CD14-positive monocyte (primary cell): ENCODE results near the gene CGB1. TPM values are rescaled to one million over a fixed set of nuclear protein-coding genes. Genes with fewer than 3 reads are reported as not detected.

ENCODE experiments used
- DNase-seq, 3 donors: peaks; one replicate each; pipeline ENCODE4 v3.0.0-alpha.2; 2011 to 2022
- H2AFZ ChIP-seq: 2 replicates; pipeline ENCODE4 v1.6.0; 2012; ENCODE audit warnings: mild to moderate bottlenecking, low read depth, low read length, inconsistent platforms; ENCODE audit not compliant: insufficient read depth, poor library complexity, severe bottlenecking
- H3K27ac ChIP-seq, 2 donors: 1 replicate in 1 of 2; 2 replicates in 1 of 2; pipeline ENCODE4 v1.5.1; 2012 to 2013; ENCODE audit warnings: low read length in 2 of 2, control low read depth in 1 of 2, inconsistent platforms in 1 of 2, low read depth in 1 of 2, mild to moderate bottlenecking in 1 of 2
- H3K27me3 ChIP-seq, 2 donors: one replicate each; pipeline versions ENCODE4 v1.6.0 to v1.6.1; 2011 to 2013; ENCODE audit warnings: low read length in 2 of 2; ENCODE audit not compliant: control insufficient read depth in 2 of 2, insufficient read depth in 2 of 2
- H3K36me3 ChIP-seq, 2 donors: replicated peaks in 1 of 2; 1 replicate in 1 of 2; 2 replicates in 1 of 2; pipeline versions ENCODE4 v1.5.1 to v1.6.1; 2012 to 2013; ENCODE audit warnings: low read length in 2 of 2, control low read depth in 1 of 2, inconsistent platforms in 1 of 2, mild to moderate bottlenecking in 1 of 2; ENCODE audit not compliant: insufficient read depth in 2 of 2, control insufficient read depth in 1 of 2
- H3K4me1 ChIP-seq, 2 donors: 1 replicate in 1 of 2; 2 replicates in 1 of 2; pipeline versions ENCODE4 v1.5.1 to v1.6.1; 2012 to 2013; ENCODE audit warnings: low read length in 2 of 2, control low read depth in 1 of 2, inconsistent platforms in 1 of 2, mild to moderate bottlenecking in 1 of 2, moderate library complexity in 1 of 2; ENCODE audit not compliant: insufficient read depth in 2 of 2, control insufficient read depth in 1 of 2
- H3K4me2 ChIP-seq: replicated peaks from 2 replicates; pipeline ENCODE3; 2012; ENCODE audit warnings: low read length, moderate library complexity, mild to moderate bottlenecking; ENCODE audit not compliant: poor library complexity, severe bottlenecking; ENCODE audit errors: extremely low read depth
- H3K4me3 ChIP-seq, 3 experiments: fragments of 200-600 bp in 1 of 3; sonication (generic) in 1 of 3; replicated peaks in 1 of 3; 1 replicate in 2 of 3; 2 replicates in 1 of 3; pipeline ENCODE4 v1.5.1; 2011 to 2013; ENCODE audit warnings: low read length in 3 of 3, mild to moderate bottlenecking in 3 of 3, control low read depth in 2 of 3, low read depth in 2 of 3, inconsistent platforms in 1 of 3, moderate library complexity in 1 of 3
- H3K79me2 ChIP-seq: 2 replicates; pipeline ENCODE4 v1.6.0; 2012; ENCODE audit warnings: mild to moderate bottlenecking, control low read depth, inconsistent platforms, low read length, moderate library complexity; ENCODE audit not compliant: insufficient read depth
- H3K9ac ChIP-seq: 2 replicates; pipeline ENCODE4 v1.6.0; 2017; ENCODE audit warnings: low read length, mild to moderate bottlenecking; ENCODE audit not compliant: insufficient read depth, poor library complexity, severe bottlenecking
- H3K9me3 ChIP-seq, 2 donors: replicated peaks in 1 of 2; 1 replicate in 1 of 2; 2 replicates in 1 of 2; pipeline versions ENCODE4 v1.5.1 to v1.6.1; 2012 to 2013; ENCODE audit warnings: low read length in 2 of 2, control low read depth in 1 of 2; ENCODE audit not compliant: control insufficient read depth in 1 of 2, insufficient read depth in 1 of 2
- H4K20me1 ChIP-seq: 2 replicates; pipeline ENCODE4 v1.6.0; 2012; ENCODE audit warnings: mild to moderate bottlenecking, low read length, control low read depth, moderate library complexity; ENCODE audit not compliant: insufficient read depth
- H3K27ac Mint-ChIP-seq, 7 donors: one replicate each; pipeline ENCODE4 v1.8.0; 2020; ENCODE audit warnings: mild to moderate bottlenecking in 7 of 7, mixed read lengths in 7 of 7, moderate library complexity in 6 of 7, inconsistent platforms in 2 of 7
- H3K27me3 Mint-ChIP-seq, 3 donors: one replicate each; pipeline ENCODE4 v1.8.0; 2021 to 2022; ENCODE audit warnings: low read depth in 3 of 3, mild to moderate bottlenecking in 3 of 3, mixed read lengths in 3 of 3, moderate library complexity in 3 of 3, inconsistent platforms in 1 of 3
- H3K36me3 Mint-ChIP-seq, 2 donors: one replicate each; pipeline ENCODE4 v1.8.0; 2020; ENCODE audit warnings: mixed read lengths in 2 of 2, inconsistent platforms in 1 of 2, mild to moderate bottlenecking in 1 of 2
- H3K4me1 Mint-ChIP-seq: one replicate; pipeline ENCODE4 v1.8.0; 2020; ENCODE audit warnings: mild to moderate bottlenecking, mixed read lengths
- H3K4me3 Mint-ChIP-seq, 2 donors: one replicate each; pipeline ENCODE4 v1.8.0; 2020; ENCODE audit warnings: mild to moderate bottlenecking in 2 of 2, mixed read lengths in 2 of 2, moderate library complexity in 1 of 2
- H3K9me3 Mint-ChIP-seq, 7 donors: one replicate each; pipeline ENCODE4 v1.8.0; 2020 to 2022; ENCODE audit warnings: mixed read lengths in 7 of 7, mild to moderate bottlenecking in 6 of 7, moderate library complexity in 6 of 7, inconsistent platforms in 2 of 7
- WGBS: methylation state at CpG from one replicate; pipeline ENCODE4 v1.1.5; 2013; ENCODE audit warnings: missing lambda C conversion rate; ENCODE audit not compliant: insufficient coverage; 5-methylcytosine and 5-hydroxymethylcytosine counted together
- intact Hi-C, 2 donors: fragments of 100-400 bp; cut with micrococcal nuclease; formaldehyde crosslinking; loops; one replicate each; pipeline versions ENCODE4 v1.15.0 to v1.15.1; 2023
- polyA plus RNA-seq, 3 donors: library from polyadenylated mRNA; depleted of rRNA in 1 of 3; unstranded in 2 of 3; stranded (reverse) in 1 of 3; fragments of 300-500 nt in 2 of 3; fragments of >200 nt in 1 of 3; fragmentation: Illumina TruSeq in 2 of 3; gene quantifications; 1 replicate in 2 of 3; 2 replicates in 1 of 3; pipeline ENCODE4 v1.2.3, GENCODE V29; 2012 to 2021
- TF ChIP-seq, protein P1 (sequence below): fragments of 200-600 bp; IDR thresholded peaks from one replicate; pipeline ENCODE4 v1.8.0; 2022; ENCODE audit warnings: antibody characterized with exemption, mild to moderate bottlenecking

Gene CGB1
- polyA plus RNA-seq, 3 donors = not detected

DNA sequence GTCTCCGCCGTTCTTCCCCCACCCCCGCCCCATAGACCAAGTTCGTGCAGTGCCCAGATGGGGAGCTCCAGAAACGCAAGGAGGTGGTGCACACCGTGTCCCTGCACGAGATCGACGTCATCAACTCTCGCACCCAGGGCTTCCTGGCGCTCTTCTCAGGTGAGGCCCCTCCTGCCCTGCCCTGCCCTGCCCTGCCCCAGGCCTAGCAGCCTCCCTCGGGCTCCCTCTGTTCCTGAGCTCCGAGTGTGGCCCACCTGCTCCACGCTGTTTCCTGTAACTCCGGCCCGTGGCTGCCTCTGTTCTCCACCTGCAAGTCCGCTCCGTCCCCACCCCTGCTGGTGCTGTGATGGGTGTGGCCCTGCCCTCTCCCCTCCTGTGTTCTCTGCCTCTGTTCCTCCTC lies 26.2 kb downstream of the CGB1 start:
- TF ChIP-seq, protein P1, sequence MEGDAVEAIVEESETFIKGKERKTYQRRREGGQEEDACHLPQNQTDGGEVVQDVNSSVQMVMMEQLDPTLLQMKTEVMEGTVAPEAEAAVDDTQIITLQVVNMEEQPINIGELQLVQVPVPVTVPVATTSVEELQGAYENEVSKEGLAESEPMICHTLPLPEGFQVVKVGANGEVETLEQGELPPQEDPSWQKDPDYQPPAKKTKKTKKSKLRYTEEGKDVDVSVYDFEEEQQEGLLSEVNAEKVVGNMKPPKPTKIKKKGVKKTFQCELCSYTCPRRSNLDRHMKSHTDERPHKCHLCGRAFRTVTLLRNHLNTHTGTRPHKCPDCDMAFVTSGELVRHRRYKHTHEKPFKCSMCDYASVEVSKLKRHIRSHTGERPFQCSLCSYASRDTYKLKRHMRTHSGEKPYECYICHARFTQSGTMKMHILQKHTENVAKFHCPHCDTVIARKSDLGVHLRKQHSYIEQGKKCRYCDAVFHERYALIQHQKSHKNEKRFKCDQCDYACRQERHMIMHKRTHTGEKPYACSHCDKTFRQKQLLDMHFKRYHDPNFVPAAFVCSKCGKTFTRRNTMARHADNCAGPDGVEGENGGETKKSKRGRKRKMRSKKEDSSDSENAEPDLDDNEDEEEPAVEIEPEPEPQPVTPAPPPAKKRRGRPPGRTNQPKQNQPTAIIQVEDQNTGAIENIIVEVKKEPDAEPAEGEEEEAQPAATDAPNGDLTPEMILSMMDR = no peak
- no peak overlapping the region for H3K4me3 ChIP-seq
- H3K27me3 ChIP-seq = no peaks in the 10 kb centered on the region
- peaks cover 62 to 76% of the 10 kb centered on the region in 2 donors for H3K36me3 ChIP-seq
- no peak overlapping the region for H2AFZ ChIP-seq
- H3K27ac ChIP-seq = no peak overlapping the region
- no peaks in the 10 kb centered on the region for H3K4me1 Mint-ChIP-seq
- H4K20me1 ChIP-seq = no peaks in the 10 kb centered on the region
- H3K4me1 ChIP-seq = no peaks in the 10 kb centered on the region
- peak overlapping the region in 2 of 7 donors; percentile 12 to 50 for H3K27ac Mint-ChIP-seq
- no peaks in the 10 kb centered on the region for H3K9me3 ChIP-seq
- no peak overlapping the region for H3K9ac ChIP-seq
- no peaks in the 10 kb centered on the region for H3K79me2 ChIP-seq
- H3K9me3 Mint-ChIP-seq = no peaks in the 10 kb centered on the region
- peaks cover 0 to 2% (median 0%) of the 10 kb centered on the region in 3 donors for H3K27me3 Mint-ChIP-seq
- H3K36me3 Mint-ChIP-seq = peaks cover 55 to 89% of the 10 kb centered on the region in 2 donors
- WGBS = 86% methylated on average over 17 of the region's 18 CpGs
- no peak for DNase-seq
- no peak overlapping the region for H3K4me3 Mint-ChIP-seq
- intact Hi-C loops = no loop called here
- no peak overlapping the region for H3K4me2 ChIP-seq

- no peak for DNase-seq
- no peak overlapping the region for H2AFZ ChIP-seq
- no peak overlapping the region for H3K4me2 ChIP-seq
- no peaks in the 10 kb centered on the region for H4K20me1 ChIP-seq
- no peak overlapping the region for H3K4me3 Mint-ChIP-seq
- H3K9ac ChIP-seq = no peak overlapping the region
- H3K27ac ChIP-seq = no peak overlapping the region
- peaks cover 54 to 89% of the 10 kb centered on the region in 2 donors for H3K36me3 Mint-ChIP-seq
- peaks cover 62 to 76% of the 10 kb centered on the region in 2 donors for H3K36me3 ChIP-seq
- H3K27me3 ChIP-seq = no peaks in the 10 kb centered on the region
- H3K4me1 Mint-ChIP-seq = no peaks in the 10 kb centered on the region
- 93% methylated on average over 14 of the region's 18 CpGs for WGBS
- peaks cover 0 to 2% (median 0%) of the 10 kb centered on the region in 3 donors for H3K27me3 Mint-ChIP-seq
- no peaks in the 10 kb centered on the region for H3K4me1 ChIP-seq
- peak overlapping the region in 2 of 7 donors; percentile 25 to 45 for H3K27ac Mint-ChIP-seq
- no peaks in the 10 kb centered on the region for H3K9me3 ChIP-seq
- H3K4me3 ChIP-seq = no peak overlapping the region
- intact Hi-C loops = no loop called here
- TF ChIP-seq, protein P1 = no peak
- H3K9me3 Mint-ChIP-seq = no peaks in the 10 kb centered on the region
- H3K79me2 ChIP-seq = no peaks in the 10 kb centered on the region
These were observed 26.9 kb downstream of the CGB1 start for GRCh38 chr19:49009828-49010227.
